Activated CD4-positive, alpha-beta T cell treated with anti-CD3 and anti-CD28 coated beads for 24 hours (primary cell): ENCODE data around the gene CARTPT.

Experiments
- DNase-seq, 2 donors: peaks; one replicate each; pipeline ENCODE4 v3.0.0-alpha.2; 2020; ENCODE audit warnings: low read depth in 2 of 2

CARTPT gene

DNA sequence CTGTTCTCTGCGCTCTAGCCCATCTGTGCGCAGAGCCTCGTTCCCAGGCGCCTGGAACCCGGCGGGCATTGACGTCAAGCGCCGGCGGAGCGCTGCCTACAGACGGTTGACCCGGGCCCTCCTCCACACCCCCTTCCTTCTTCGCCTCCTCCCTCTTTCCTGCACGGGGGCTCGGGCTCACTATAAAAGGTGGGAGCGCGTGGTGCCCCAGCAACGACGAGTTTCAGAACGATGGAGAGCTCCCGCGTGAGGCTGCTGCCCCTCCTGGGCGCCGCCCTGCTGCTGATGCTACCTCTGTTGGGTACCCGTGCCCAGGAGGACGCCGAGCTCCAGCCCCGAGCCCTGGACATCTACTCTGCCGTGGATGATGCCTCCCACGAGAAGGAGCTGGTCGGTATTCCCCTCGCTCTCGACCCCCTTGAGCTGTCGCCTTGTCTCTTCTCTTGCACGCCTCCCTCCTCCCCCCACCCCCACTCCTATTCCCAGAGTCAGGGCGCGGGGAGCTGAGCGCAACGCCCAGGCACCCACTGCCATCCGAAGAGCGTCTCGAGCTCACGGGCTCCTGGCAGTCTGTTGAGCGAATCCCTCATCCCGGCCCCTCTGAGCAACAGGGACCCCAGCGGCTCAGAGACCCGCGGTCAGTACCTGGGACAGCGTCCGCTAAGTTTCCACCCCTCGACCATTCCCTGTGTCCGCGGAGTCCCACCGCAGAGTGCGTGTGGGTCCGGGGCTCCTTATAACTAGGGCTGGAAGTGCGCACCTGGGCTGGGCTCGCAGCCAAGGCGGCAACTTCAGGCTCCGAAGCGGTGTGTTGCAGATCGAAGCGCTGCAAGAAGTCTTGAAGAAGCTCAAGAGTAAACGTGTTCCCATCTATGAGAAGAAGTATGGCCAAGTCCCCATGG lies at the start of gene CARTPT:
Gene CARTPT (plus strand): TSS at position 213 of the 902 bp plus-strand sequence. CDS start 19 bp downstream, at position 232.
- DNase-seq, result no peak

DNA sequence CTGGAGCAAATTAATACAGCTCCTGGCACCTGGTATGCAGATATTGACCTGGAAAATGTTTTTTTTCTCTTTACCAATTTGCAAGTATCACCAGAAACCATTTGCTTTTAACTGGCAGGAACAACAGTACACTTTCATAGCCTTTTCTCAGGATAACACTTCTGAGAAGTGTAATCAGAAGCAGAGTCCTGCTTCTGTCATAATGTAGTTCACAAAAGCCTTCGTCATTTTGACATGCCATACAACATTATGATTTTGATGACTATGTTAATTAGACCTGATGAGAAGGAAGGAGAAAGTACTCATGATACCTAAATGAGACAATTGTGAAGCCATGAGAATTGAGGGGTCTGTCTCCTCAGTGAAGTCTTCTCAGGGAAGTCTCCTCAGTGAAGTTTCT lies 41.1 kb upstream of the CARTPT start:
- DNase-seq, result no peak

DNA sequence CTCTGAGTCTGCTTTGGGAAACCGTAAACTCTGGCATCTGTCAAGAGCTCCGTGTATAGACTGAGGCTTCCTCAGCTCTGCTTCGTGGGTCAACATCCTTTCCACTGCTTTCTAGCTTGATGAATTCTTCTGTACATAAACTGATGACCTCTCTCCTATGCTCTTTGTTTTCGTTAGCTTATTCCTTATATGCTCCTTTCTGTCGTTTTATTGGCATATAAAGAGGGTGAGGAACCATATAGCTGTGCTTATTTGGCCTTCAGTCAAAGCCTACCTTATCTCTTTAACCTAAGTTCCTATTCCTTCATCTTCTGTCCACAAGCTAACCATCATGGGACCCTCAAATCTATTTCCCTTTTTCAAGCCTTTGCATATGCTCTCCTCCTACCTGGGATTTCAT lies 39.4 kb upstream of the CARTPT start:
- no peak for DNase-seq

DNA sequence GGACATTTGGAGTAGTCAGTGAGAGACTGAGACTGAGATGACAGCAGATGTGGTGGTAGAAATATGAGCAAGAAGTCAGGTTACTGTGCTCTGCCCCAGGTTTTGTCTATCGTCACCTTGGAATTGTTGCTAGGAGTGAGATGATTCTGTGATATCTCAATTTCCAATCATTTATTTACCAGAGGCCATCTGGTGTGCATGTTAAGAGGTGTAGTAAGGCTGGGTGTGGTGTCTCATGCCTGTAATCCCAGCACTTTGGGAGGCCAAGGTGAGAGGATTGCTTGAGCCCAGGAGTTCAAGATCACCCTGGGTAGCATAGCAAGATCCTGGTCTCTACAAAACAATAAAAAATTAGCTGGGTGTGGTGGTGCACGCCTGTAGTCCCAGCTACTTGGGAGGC lies 38.6 kb upstream of the CARTPT start:
- no peak for DNase-seq

DNA sequence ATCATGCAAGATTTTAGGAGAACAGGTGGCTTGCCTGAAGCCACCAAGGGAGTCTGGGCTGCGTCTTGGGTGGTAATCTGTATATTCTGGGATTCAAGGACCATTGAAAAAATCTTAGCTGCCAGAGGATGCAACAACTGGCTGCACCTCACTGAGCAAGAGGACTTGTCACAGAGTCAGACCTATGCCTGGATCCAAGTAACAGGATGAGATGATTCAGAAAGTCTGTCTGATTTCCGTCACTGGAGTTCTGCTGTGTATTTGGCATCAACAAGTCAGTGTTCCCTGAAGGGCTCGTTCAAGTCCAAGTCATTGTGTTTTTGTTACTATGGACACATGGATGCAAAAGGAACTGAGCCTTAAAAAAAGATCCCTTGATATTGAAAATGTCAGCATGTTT lies 37.8 kb upstream of the CARTPT start:
- DNase-seq, result no peak

DNA sequence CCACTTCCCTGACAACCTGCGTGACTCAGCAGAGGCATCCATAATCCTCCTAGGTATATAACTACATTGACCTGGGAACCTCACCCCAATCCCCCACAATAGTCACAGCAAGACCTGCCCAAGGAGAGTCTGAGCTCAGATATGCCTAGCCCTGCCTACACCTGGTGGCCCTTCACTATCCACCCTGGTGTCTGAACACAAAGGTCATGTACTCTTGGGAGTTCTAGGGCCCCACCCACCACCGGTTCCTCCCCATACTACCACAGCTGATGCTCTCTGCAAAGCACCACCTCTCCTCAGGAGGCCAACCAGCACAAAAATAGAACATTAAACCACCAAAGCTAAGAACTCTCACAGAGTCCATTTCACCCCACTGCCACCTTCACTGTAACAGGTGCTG lies 34.8 kb upstream of the CARTPT start:
- DNase-seq, result no peak

DNA sequence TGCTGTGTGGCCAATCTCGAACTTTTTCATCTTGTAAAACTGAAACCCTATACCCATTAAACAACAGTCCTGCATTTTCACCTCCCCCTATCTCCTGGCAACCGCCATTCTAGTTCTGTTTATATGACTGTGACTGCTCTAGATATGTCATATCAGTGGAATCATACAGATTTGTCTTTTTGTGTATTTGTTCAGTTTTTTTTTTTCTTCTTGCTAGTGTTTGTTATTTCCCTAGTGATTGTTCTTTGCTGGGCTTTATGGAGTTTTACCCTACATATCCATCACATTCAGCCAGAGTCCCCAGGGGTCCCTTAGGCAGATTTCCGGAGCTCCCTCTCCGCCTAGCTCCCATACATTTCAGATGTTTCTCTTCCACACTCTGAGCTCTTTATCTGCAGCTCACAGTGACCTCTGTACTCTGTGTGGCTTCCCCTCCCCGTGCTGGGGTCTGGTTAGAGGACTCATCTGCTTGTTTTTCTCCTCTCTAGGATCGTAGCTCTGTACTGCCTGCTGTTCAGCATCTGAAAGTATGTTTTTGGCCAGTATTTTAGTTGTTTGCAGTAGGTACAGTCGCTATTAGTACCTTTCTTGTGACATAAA lies 25.1 kb upstream of the CARTPT start:
- no peak for DNase-seq

DNA sequence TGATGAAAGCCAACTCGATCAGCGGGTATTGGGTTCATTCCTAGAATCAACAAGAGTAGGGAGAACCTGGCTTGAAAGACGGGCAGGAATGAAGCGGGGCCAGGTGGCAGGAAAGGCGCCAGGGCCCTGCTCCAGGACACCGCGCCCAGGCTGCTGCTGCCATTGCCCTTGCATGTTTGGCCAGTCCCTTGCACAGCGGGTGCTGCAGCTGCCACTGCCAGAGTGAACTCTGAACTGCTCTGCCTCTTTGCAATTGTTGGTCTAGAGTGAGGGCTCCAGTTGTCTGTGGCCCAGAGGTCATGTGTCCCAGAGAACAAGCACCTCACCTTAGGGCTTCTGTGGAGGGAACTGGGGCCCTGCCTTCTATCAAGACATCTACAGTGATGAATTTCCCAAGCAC lies 24.0 kb upstream of the CARTPT start:
- no peak for DNase-seq

DNA sequence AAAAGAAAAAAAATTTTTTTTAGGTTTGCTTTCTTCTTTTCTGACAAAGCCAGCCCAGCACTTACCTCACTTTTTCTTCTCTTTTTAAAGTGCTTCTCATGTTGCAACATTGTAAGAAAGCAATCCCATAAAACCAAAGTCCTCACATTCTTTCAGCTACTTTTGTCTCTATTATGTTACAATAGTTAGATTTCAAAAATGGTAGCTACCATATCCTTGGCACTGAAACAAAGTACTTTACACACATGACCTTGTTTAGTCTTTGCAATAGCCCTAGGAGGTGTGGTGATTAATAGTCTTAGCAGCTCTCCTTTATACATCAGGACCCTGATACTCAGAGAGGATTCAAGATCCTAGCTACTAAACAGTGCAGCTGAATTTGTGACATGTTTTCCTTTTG lies 23.5 kb upstream of the CARTPT start:
- DNase-seq, result no peak

DNA sequence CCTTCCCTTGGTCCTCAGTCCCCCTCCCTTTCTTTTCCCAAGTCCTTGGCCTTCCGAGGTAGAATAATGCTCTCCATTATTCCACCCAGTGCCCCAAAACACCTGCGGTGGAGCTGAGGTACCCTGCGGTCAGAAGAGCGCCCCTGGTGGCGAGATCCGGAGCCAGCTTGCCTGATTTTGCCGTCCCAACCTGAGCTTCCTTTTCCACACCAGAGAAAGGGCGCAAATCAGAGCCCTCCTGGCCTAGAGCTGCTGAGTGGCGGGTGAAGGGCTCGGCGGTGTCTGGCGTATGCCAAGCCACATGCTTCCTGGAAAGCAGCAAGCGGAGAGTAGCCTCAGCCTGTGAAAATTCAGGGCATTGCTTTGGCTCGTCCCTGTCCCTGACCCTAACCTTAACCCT lies 21.1 kb upstream of the CARTPT start:
- no peak for DNase-seq

DNA sequence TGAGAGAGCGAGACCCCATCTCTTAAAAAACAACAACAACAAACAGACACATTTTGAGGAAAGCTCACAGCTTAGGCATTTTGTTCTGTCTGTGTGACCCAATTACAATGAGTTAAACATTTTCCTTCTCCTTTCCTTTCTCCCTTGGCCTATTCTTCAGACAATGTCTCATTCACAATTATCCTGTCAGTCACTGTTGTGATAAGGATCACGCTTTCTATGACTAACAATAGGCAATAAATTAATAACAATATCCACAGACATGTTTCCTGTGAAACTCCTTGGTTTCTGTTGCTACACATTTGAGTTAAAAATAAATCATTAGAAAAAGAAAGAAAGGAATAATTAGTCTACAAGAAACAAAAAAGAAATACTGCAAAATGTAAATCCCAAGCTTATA lies 19.8 kb upstream of the CARTPT start:
- no peak for DNase-seq

DNA sequence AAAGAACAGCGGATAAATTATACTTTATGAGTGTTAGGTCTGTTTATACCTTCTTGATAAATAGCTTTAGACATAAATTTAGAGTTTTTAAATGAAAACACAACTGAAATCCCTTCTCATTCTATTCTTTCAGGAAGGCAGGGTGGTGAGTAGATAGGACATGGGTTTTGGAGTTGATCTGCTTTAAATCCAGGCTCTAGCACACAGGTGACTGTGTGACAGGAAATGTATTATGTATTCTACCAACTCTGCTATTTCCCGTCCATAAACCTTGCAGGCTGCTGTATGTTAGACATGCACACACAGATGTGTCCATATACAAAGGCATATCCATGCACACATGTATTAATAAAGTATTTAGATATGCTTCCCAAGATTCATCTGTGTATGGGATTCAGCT lies 19.3 kb upstream of the CARTPT start:
- DNase-seq, result no peak

DNA sequence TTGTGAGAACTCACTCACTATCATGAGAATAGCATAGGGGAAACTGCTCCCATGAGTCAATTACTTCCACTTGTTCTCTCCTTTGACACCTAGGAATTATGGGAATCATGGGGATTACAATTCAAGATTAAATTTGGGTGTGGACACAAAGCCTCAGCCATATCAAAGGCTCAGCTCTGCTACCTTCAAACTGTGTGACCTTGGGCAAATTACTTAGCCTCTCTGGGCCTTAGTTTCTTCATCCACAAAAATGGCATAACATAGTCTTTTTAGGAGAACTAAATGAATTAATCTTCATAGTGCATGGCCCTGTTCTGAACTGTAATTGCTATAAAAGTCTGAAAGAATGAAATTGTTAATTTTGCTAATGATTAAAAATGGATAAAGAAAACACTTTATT lies 18.3 kb upstream of the CARTPT start:
- DNase-seq, result no peak

DNA sequence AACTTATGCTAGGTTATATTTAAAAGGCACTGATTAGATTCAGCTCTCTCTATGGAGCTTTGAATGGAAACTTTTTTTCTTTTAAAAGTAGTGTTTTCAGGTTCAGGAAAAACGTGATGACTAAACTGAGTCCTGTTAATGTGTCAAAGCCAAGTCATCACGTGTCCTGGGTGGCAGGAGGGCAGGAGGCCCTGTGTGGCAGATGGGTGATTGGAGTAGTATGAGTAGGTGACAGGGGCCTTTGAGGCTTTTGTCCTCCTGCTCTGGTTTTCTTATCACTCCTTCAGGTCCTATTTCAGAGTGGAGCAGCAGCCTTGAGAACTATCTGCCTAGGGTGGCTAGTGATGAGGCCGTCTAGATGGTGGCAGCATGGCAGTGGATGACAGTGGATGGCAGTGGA lies 17.7 kb upstream of the CARTPT start:
- no peak for DNase-seq

DNA sequence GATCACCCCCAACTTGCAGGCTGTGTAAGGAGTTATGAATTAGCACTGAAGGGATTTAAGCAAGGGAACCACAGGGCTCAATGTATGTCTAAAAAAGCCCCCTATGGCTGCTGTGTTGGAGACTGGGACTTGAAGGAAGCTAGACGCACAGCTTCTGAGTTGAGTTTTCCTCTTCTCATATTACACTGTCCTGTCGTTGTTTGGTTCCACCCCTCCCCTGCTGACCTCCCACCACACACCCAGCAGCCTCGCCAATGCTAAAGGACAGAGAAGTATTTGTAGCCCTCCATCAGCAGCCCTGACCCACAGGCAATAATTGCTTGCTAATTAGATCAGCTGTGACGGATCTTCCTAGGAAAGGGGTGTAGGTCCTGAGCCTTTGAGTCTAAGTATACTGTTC lies 15.1 kb upstream of the CARTPT start:
- DNase-seq, result no peak

DNA sequence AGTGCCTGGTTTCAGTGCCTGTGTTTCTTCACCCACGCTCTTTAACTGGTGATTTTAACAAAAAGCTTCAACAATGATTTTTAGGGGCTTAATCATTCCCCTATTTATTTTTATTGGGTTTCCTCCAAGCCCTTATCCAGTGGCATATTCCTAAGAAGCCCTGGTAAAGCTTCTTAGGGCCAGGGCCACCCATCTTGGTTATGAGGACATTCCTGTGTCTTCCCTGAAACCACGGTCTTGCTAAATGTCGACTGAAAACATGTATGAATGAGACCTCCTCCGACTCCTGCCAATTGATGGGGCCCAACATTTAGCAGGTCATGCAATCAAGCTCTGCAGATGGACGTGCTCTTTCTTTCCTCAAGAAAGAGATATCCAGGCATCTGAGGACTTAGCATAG lies 13.7 kb upstream of the CARTPT start:
- DNase-seq, result no peak

DNA sequence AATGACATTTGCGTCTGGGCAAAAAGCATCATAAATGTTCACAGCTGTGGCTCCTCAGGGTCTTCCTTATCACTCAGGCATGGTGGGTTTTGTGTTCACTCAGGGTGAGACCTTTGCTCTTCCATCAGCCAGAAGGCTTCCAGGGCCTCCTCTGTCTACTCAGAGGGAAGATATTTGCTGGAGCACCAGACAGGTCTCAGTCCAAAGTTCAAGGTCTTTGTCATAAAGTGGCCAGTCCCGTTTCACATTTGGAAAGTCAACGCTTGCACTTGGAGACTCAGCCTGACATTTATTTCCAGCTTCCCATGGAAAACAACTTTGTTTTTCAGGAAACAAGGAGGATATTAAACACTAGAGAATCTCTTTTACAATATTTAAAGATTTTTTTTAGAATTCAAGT lies 12.2 kb upstream of the CARTPT start:
- no peak for DNase-seq

DNA sequence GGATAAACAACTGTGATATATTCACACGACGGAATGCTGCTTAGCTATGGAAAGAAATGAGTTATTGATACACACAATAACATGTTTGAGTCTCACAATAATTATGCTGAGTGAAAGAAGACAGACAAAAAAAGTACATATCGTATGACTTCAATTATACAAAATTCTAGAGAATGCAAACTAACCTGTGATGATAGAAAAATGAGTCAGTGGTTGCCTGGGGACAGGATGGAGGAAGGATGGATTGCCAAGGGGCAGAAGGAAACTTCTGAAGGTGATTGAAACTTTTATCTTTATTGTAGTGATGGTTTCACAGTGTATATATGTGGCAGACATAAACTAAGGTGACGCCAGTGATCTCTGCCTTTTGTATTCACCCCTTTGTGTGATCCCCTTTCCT lies 7.5 kb upstream of the CARTPT start:
- no peak for DNase-seq

DNA sequence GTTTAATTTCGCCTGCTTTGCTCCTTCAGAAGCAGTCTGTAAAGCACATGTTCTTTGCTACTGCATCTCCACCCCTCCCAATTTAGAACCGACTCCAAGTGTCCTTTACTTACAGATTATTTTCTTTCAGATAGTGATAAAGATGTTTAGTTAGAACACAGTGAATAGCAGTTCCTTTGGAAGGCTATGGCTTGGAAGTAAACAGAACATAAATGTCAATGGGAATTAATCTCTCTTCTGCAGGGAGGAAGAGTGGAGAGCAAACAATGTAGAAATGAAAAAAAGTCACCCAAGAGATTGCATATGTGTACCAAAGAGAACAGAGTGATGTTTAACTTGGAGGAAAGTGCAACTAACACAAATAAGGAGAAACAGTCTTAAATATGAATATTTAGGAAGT lies 4.2 kb upstream of the CARTPT start:
- no peak for DNase-seq

DNA sequence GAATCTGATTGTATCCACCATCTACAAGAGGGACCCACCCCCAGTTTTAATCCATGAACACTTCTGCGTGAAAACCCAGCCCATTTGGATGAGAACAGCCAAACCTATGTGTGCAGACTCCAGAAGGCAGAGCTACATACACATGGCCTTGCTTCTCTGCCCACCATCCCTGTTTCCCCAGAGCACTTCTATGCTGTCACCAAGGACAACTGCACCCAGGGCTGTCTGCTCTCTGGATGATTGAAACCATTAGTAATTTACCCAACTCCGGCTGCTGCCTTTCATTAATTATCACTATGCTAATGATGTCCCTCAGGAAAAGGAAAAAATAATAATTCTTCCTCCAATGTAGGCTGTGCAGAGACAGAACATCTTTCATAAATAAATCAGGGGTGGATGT lies 8.9 kb downstream of the CARTPT start:
- no peak for DNase-seq

DNA sequence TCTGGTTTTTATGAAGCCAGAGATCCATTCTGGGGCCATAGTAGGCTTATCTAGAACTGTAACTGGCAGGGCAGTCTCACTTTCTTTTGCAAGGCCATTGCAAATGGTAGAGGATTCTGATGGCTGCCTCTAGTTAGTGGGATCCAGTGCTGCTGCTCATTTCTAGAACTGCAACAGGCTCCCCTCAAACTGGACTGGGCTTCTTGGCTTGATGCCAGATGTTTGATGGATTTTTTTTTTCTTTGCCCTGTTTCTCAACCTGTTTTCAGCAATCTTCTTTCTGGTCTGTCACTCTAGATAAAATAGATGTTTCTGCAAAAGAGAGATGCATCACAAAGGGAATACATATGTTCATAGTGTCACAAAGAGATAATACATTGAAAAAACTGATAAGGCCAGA lies 11.9 kb downstream of the CARTPT start:
- DNase-seq, result no peak

DNA sequence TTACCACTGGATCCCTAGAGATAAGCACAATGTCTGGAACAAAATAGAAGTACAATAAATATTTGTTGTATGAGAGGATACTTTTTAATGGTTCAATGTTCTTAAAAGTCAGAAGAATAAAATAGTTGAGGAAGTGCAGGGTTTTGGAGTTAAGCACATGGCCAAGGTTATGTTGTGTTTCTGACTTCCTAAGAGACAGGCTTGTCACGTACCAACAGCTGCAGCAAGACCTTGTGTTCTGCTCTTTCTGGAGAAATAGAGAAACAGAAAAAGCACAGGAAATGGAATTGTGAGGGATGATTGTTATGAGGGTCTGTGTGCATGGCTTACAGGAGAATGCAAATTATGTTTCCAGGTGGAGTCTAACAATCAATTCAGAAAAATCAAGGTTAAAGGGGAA lies 12.9 kb downstream of the CARTPT start:
- DNase-seq, result no peak

DNA sequence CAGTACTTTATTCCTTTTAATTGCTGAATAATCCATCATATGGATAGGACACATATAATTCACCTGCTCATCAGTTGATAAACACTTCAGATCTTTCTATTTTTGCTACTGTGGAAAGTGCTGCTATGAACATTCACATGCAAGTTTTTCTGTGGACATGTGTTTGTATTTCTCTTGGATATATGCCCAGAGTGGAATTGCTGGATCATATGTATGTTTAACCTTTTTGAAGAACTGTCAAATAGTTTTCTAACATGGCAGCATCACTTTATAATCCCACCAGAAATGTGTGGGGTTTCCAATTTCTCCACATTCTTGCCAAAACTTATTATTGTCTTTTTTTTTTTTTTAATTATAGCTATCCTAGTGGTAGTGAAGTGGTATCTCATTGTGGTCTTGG lies 15.1 kb downstream of the CARTPT start:
- no peak for DNase-seq
